Measurements from ENCODE around the gene HBB.
"Not testable (repeated sequence)": the region's sequence is repeated elsewhere in the genome, so short reads cannot be mapped to it uniquely, and the experiment has no call there.

Gene HBB

GRCh38 chr11:5226732-5227310 is at the start of gene HBB:
Gene HBB (minus strand): TSS chr11:5227071. CDS start chr11:5227021, 50 bp downstream.
- no peak for DNase-seq

GRCh38 chr11:5275369-5276110 is 48.7 kb upstream of the HBB start:
- DNase-seq = no peak

- DNase-seq = no peak
Measured at GRCh38 chr11:5274395-5274794, 47.5 kb upstream of the HBB start.

- no peak for DNase-seq
Measured at GRCh38 chr11:5272395-5273017, 45.6 kb upstream of the HBB start.

- DNase-seq = no peak
Measured at GRCh38 chr11:5269715-5270147, 42.9 kb upstream of the HBB start, which contains the start of gene HBE1. Gene HBE1 (minus strand): TSS chr11:5269945. CDS start chr11:5269890, 55 bp downstream.

GRCh38 chr11:5267033-5267563 is 40.2 kb upstream of the HBB start:
- DNase-seq = no peak

- DNase-seq = no peak
Measured at GRCh38 chr11:5266609-5267008, 39.7 kb upstream of the HBB start.

- no peak for DNase-seq
Measured at GRCh38 chr11:5265832-5266231, 39.0 kb upstream of the HBB start.

- no peak for DNase-seq
Measured at GRCh38 chr11:5258543-5259262, 31.8 kb upstream of the HBB start.

- DNase-seq = no peak
Measured at GRCh38 chr11:5257296-5257695, 30.4 kb upstream of the HBB start.

GRCh38 chr11:5254646-5255413 is 28.0 kb upstream of the HBB start, which contains the start of gene HBG2:
Gene HBG2 (minus strand): TSS chr11:5254781. CDS start chr11:5254728, 53 bp downstream.
- not testable (repeated sequence) for DNase-seq

GRCh38 chr11:5254023-5254422 is 27.2 kb upstream of the HBB start:
- DNase-seq = not testable (repeated sequence)

- DNase-seq = not testable (repeated sequence)
Measured at GRCh38 chr11:5253440-5253839, 26.6 kb upstream of the HBB start.

- DNase-seq = no peak
Measured at GRCh38 chr11:5252919-5253265, 26.0 kb upstream of the HBB start.

GRCh38 chr11:5252192-5252918 is 25.5 kb upstream of the HBB start:
- no peak for DNase-seq

- no peak for DNase-seq
Measured at GRCh38 chr11:5251746-5252145, 24.9 kb upstream of the HBB start.

- no peak for DNase-seq
Measured at GRCh38 chr11:5250543-5251204, 23.8 kb upstream of the HBB start.

- DNase-seq = not testable (repeated sequence)
Measured at GRCh38 chr11:5249807-5250396, 23.0 kb upstream of the HBB start, which contains the start of gene HBG1. Gene HBG1 (minus strand): TSS chr11:5249857. CDS start chr11:5249804, 53 bp downstream.

- DNase-seq = not testable (repeated sequence)
Measured at GRCh38 chr11:5248498-5248897, 21.6 kb upstream of the HBB start.

GRCh38 chr11:5247472-5248192 is 20.8 kb upstream of the HBB start:
- DNase-seq = no peak

All from RPMI8226 (cell line).